ENCODE results near the gene ANO2. TPM values are rescaled to one million over a fixed set of nuclear protein-coding genes. Genes with fewer than 3 reads are reported as not detected.

The ANO2 gene
- total RNA-seq, 4 donors from 2014 or later: 4.0 to 17.9 (median 5.1) TPM

DNA sequence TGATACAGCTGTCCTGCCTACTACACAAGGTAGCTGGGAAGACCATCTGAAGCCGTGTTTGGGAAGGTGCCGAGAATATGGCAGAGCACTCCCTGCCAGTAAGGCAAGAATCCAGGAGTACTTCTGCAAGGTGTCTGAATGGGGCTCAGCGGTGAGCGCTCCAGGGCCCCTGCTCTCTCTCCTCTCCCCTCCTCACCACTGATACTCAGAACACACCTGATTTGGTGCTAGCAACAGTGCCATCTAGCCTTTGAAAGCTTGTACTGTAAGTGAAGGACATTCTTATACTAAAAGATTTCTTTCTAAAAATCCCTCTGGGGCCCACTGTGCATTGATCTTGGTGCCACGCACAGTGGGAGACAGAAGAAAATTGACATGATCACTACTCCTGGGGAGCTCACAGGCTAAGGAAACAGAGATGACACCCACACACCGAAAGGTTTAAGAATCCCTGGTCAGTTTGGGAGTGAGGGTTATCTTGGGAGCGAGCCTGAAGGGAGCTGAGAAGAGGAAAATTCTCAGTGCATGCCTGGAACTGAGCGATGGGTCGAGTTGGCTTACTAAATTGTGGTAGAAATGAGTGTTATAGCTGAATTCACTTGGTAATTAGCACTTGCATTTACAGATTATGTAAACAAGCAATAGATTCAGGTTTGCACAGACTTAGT, 296.2 kb downstream of the ANO2 start:
- Histone ChIP-seq H3K9me3 (no peaks in the 10 kb centered on the region), H3K27ac (replicated peaks in 1 of 4) (no peak overlapping the region), H3K4me3 (no peak overlapping the region), H3K27me3 (peaks cover 0 to 11% (median 2%) of the 10 kb centered on the region in 4 donors), H3K4me1 (peaks cover 0 to 8% (median 4%) of the 10 kb centered on the region in 4 donors), H3K36me3 (no peaks in the 10 kb centered on the region)
- TF ChIP-seq POLR2AphosphoS5 (IDR thresholded peaks at IDR 0.05) (no peak), EP300 (IDR thresholded peaks at IDR 0.05) (no peak), POLR2A (IDR thresholded peaks at IDR 0.05; ENCODE audit: low read depth) (no peak)
- TF ChIP-seq, protein P1, sequence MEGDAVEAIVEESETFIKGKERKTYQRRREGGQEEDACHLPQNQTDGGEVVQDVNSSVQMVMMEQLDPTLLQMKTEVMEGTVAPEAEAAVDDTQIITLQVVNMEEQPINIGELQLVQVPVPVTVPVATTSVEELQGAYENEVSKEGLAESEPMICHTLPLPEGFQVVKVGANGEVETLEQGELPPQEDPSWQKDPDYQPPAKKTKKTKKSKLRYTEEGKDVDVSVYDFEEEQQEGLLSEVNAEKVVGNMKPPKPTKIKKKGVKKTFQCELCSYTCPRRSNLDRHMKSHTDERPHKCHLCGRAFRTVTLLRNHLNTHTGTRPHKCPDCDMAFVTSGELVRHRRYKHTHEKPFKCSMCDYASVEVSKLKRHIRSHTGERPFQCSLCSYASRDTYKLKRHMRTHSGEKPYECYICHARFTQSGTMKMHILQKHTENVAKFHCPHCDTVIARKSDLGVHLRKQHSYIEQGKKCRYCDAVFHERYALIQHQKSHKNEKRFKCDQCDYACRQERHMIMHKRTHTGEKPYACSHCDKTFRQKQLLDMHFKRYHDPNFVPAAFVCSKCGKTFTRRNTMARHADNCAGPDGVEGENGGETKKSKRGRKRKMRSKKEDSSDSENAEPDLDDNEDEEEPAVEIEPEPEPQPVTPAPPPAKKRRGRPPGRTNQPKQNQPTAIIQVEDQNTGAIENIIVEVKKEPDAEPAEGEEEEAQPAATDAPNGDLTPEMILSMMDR (IDR thresholded peaks at IDR 0.05): peak in 2 of 3 experiments; percentile 36 to 42
- intact Hi-C loops (cut with DNase I): no loop called here
- WGBS: 39% methylated on average over 9 of the region's 9 CpGs
- no peak for DNase-seq (ENCODE audit: extremely low spot score)

DNA sequence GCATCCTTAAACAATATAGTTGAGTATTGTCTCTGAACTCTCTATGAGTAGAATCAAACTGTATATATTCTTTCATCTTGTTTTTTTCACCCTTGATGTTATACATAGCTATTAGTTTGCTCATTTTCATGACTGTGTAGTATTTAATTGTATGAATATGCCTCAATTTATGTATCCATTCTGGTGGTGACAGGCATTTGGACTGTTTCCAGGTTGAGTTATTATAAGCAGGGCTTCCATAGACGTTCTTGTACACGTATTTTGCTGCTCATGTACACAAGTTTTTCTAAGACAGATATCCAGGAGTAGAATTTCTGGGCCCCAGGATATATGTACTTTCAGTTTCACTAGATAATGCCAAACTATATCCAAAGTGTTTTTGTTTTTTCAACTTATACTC, 301.8 kb downstream of the ANO2 start:
- peaks cover 0 to 3% (median under 1%) of the 10 kb centered on the region in 4 donors for H3K27me3 ChIP-seq
- no peak overlapping the region for H3K27ac ChIP-seq (replicated peaks in 1 of 4)
- WGBS: 58% methylated on average over 2 of the region's 2 CpGs
- TF ChIP-seq, protein P1 (IDR thresholded peaks at IDR 0.05): no peak
- no peak for TF ChIP-seq POLR2A (IDR thresholded peaks at IDR 0.05; ENCODE audit: low read depth)
- no peak for TF ChIP-seq POLR2AphosphoS5 (IDR thresholded peaks at IDR 0.05)
- no peak for TF ChIP-seq EP300 (IDR thresholded peaks at IDR 0.05)
- no peak for DNase-seq (ENCODE audit: extremely low spot score)
- no peak overlapping the region for H3K4me3 ChIP-seq
- intact Hi-C loops (cut with DNase I): no loop called here
- no peaks in the 10 kb centered on the region for H3K36me3 ChIP-seq
- H3K4me1 ChIP-seq: peaks cover 0 to under 1% (median 0%) of the 10 kb centered on the region in 4 donors
- no peaks in the 10 kb centered on the region for H3K9me3 ChIP-seq

DNA sequence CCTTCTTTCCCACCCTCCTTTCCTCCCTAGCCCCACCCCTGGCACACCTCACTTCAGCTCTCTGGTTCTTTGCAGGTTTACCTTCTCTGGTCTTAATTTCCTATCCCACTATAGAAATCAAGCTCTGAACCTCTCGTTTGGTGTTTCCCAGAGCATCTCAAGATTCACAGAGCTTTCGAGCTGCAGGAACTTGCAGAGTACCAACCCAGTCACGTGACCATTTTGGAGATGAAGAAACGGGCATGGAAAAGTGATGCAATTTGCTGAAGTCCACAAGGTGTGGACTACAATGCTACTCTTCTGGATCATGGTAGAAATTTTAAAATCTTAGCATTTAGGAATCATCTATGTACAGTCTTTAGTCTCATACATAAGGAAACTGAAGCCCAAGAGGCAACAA, 307.4 kb downstream of the ANO2 start:
- Histone ChIP-seq H3K9me3 (no peaks in the 10 kb centered on the region), H3K36me3 (no peaks in the 10 kb centered on the region), H3K4me3 (no peak overlapping the region), H3K4me1 (no peaks in the 10 kb centered on the region), H3K27me3 (no peaks in the 10 kb centered on the region), H3K27ac (replicated peaks in 1 of 4) (no peak overlapping the region)
- DNase-seq (ENCODE audit: extremely low spot score): no peak
- 76% methylated on average over 4 of the region's 4 CpGs for WGBS
- intact Hi-C loops (cut with DNase I): no loop called here
- TF ChIP-seq POLR2A (IDR thresholded peaks at IDR 0.05; ENCODE audit: low read depth) (no peak), EP300 (IDR thresholded peaks at IDR 0.05) (no peak), POLR2AphosphoS5 (IDR thresholded peaks at IDR 0.05) (no peak)
- TF ChIP-seq, protein P1 (IDR thresholded peaks at IDR 0.05): no peak

DNA sequence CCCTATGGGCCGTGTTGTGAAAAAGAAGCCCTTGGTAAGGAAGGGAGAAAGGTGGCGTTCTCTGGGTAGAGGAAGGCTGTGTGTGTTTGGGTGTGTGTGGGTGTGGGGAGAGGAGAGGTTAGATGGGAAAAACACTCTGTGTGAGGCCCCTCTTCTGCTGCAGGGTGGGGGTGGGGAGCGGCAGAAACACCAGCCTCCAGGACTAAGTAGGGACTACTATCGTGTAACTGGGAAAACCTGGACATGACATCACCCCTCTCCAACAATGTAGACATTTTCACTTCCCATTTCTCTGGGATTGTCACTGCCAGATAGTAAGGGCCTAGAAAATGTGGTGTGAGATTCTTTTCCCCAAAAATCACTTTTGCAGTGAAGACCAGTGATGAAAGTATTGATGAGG, 308.2 kb downstream of the ANO2 start:
- H3K4me1 ChIP-seq: no peaks in the 10 kb centered on the region
- H3K36me3 ChIP-seq: no peaks in the 10 kb centered on the region
- WGBS: 86% methylated on average over 4 of the region's 4 CpGs
- DNase-seq (ENCODE audit: extremely low spot score): no peak
- no peaks in the 10 kb centered on the region for H3K27me3 ChIP-seq
- TF ChIP-seq, protein P1 (IDR thresholded peaks at IDR 0.05): no peak
- TF ChIP-seq EP300 (IDR thresholded peaks at IDR 0.05): no peak
- TF ChIP-seq POLR2A (IDR thresholded peaks at IDR 0.05; ENCODE audit: low read depth): no peak
- TF ChIP-seq POLR2AphosphoS5 (IDR thresholded peaks at IDR 0.05): no peak
- intact Hi-C loops (cut with DNase I): no loop called here
- no peaks in the 10 kb centered on the region for H3K9me3 ChIP-seq
- H3K4me3 ChIP-seq: no peak overlapping the region
- no peak overlapping the region for H3K27ac ChIP-seq (replicated peaks in 1 of 4)

DNA sequence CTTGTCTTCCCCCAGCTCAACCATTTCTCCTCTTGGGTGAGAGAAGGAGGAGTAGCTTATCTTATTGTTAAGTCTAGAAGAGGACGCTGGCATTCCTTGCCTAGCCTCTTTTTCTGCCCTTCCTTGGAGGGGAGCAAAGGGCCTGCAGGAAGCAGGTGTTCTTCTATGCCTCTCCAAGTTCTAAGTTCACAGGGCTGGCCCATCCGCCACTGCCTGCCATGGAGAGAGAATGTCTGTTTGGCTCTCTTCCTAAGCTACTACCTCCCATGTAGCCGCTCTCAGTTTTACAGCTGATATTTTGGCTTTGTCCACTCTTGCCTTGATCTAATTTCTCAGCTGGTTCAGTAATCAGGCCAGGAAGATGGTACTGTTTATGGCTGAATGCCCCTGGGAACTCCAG, 312.0 kb downstream of the ANO2 start:
- 88% methylated on average over 2 of the region's 3 CpGs for WGBS
- H3K27me3 ChIP-seq: no peaks in the 10 kb centered on the region
- intact Hi-C loops (cut with DNase I): no loop called here
- H3K4me1 ChIP-seq: no peaks in the 10 kb centered on the region
- TF ChIP-seq EP300 (IDR thresholded peaks at IDR 0.05) (no peak), POLR2A (IDR thresholded peaks at IDR 0.05; ENCODE audit: low read depth) (no peak), POLR2AphosphoS5 (IDR thresholded peaks at IDR 0.05) (no peak)
- TF ChIP-seq, protein P1 (IDR thresholded peaks at IDR 0.05): no peak
- no peak overlapping the region for H3K4me3 ChIP-seq
- H3K36me3 ChIP-seq: no peaks in the 10 kb centered on the region
- no peak for DNase-seq (ENCODE audit: extremely low spot score)
- H3K27ac ChIP-seq (replicated peaks in 1 of 4): no peak overlapping the region
- no peaks in the 10 kb centered on the region for H3K9me3 ChIP-seq
